Dermis microvascular lymphatic vessel endothelial cell (primary cell): ENCODE results near the gene IL1B. TPM values are rescaled to one million over a fixed set of nuclear protein-coding genes. Genes with fewer than 3 reads are reported as not detected.
"Not testable (repeated sequence)": the region's sequence is repeated elsewhere in the genome, so short reads cannot be mapped to it uniquely, and the experiment has no call there.

Experiments used
- DNase-seq, 2 donors: peaks; one replicate each; pipeline versions ENCODE4 v3.0.0 to v3.0.0-alpha.2; 2010; ENCODE audit warnings: low read depth in 2 of 2
- total RNA-seq: library from RNA; depleted of rRNA; stranded (reverse); fragments of >200 nt; gene quantifications from 2 replicates; pipeline ENCODE4 v1.2.1, GENCODE V29; 2014

Gene IL1B
- total RNA-seq, 1 donor from 2014 or later: not detected

- no peak for DNase-seq
Observed at GRCh38 chr2:112850588-112850987, 14.0 kb upstream of the IL1B start.

- no peak for DNase-seq
Observed at GRCh38 chr2:112849956-112850355, 13.4 kb upstream of the IL1B start.

GRCh38 chr2:112848833-112849232, 12.3 kb upstream of the IL1B start:
- DNase-seq: no peak

- no peak for DNase-seq
Observed at GRCh38 chr2:112846031-112846430, 9.5 kb upstream of the IL1B start.

GRCh38 chr2:112843836-112844235, 7.3 kb upstream of the IL1B start:
- DNase-seq: no peak

- DNase-seq: no peak
Observed at GRCh38 chr2:112843288-112843687, 6.7 kb upstream of the IL1B start.

- no peak for DNase-seq
Observed at GRCh38 chr2:112841295-112842044, 4.9 kb upstream of the IL1B start.

- no peak for DNase-seq
Observed at GRCh38 chr2:112840068-112840445, 3.5 kb upstream of the IL1B start.

GRCh38 chr2:112839407-112840067, 3.0 kb upstream of the IL1B start:
- DNase-seq: no peak

GRCh38 chr2:112836163-112836560, 417 bp downstream of the IL1B start:
- no peak for DNase-seq

- DNase-seq: no peak
Observed at GRCh38 chr2:112835536-112836162, 930 bp downstream of the IL1B start.

- DNase-seq: no peak
Observed at GRCh38 chr2:112835061-112835501, 1.5 kb downstream of the IL1B start.

- peak in 1 of 2 donors; percentile 52 for DNase-seq
Observed at GRCh38 chr2:112834396-112835037, 2.1 kb downstream of the IL1B start.

GRCh38 chr2:112833976-112834375, 2.6 kb downstream of the IL1B start:
- no peak for DNase-seq

GRCh38 chr2:112833639-112833931, 3.0 kb downstream of the IL1B start:
- DNase-seq: not testable (repeated sequence)

GRCh38 chr2:112832841-112833638, 3.5 kb downstream of the IL1B start:
- no peak for DNase-seq

- DNase-seq: peak in 1 of 2 donors; percentile 36
Observed at GRCh38 chr2:112831946-112832840, 4.4 kb downstream of the IL1B start.

GRCh38 chr2:112831513-112831845, 5.1 kb downstream of the IL1B start:
- peak in 1 of 2 donors; percentile 49 for DNase-seq

- no peak for DNase-seq
Observed at GRCh38 chr2:112830682-112831512, 5.7 kb downstream of the IL1B start.
